Fibroblast of lung (primary cell): ENCODE results near the gene GRAMD2B. TPM values are rescaled to one million over a fixed set of nuclear protein-coding genes. Genes with fewer than 3 reads are reported as not detected.

Experiments
- DNase-seq, 2 donors: peaks; one replicate each; pipeline versions ENCODE4 v3.0.0 to v3.0.0-alpha.2; 2010; ENCODE audit warnings: low read depth in 2 of 2
- H2AFZ ChIP-seq: 2 replicates; pipeline ENCODE4 v1.5.1; 2012; ENCODE audit warnings: low read length, control low read depth, inconsistent platforms
- H3K27ac ChIP-seq: 2 replicates; pipeline ENCODE4 v1.5.1; 2011; ENCODE audit warnings: low read length, control low read depth; ENCODE audit not compliant: insufficient read depth
- H3K27me3 ChIP-seq: 2 replicates; pipeline ENCODE4 v1.5.1; 2011; ENCODE audit warnings: mild to moderate bottlenecking, low read length; ENCODE audit not compliant: control insufficient read depth, insufficient read depth
- H3K36me3 ChIP-seq: 2 replicates; pipeline ENCODE4 v1.5.1; 2011; ENCODE audit warnings: low read length; ENCODE audit not compliant: control insufficient read depth, insufficient read depth
- H3K4me1 ChIP-seq: 2 replicates; pipeline ENCODE4 v1.5.1; 2011; ENCODE audit warnings: low read length; ENCODE audit not compliant: control insufficient read depth, insufficient read depth; ENCODE audit errors: extremely low read depth
- H3K4me2 ChIP-seq: 2 replicates; pipeline ENCODE4 v1.5.1; 2011; ENCODE audit warnings: low read length, control low read depth; ENCODE audit not compliant: insufficient read depth; ENCODE audit errors: extremely low read depth
- H3K4me3 ChIP-seq, 4 experiments: fragments of 200-600 bp in 1 of 4; sonication (generic) in 1 of 4; replicated peaks in 1 of 4; 2 replicates each; pipeline ENCODE4 v1.5.1; 2011 to 2016; ENCODE audit warnings: low read length in 4 of 4, low read depth in 3 of 4, mild to moderate bottlenecking in 3 of 4, control low read depth in 2 of 4, inconsistent platforms in 1 of 4, mixed read lengths in 1 of 4; ENCODE audit not compliant: insufficient read depth in 1 of 4; ENCODE audit errors: control extremely low read depth in 1 of 4
- H3K79me2 ChIP-seq: 2 replicates; pipeline ENCODE4 v1.5.1; 2012; ENCODE audit warnings: mild to moderate bottlenecking, low read length, inconsistent platforms; ENCODE audit not compliant: control insufficient read depth, insufficient read depth
- H3K9ac ChIP-seq: 2 replicates; pipeline ENCODE4 v1.5.1; 2011; ENCODE audit warnings: mild to moderate bottlenecking, low read length, control low read depth; ENCODE audit not compliant: insufficient read depth
- H3K9me3 ChIP-seq: 2 replicates; pipeline ENCODE4 v1.5.1; 2012; ENCODE audit warnings: low read depth, low read length; ENCODE audit not compliant: control insufficient read depth, insufficient read depth
- H4K20me1 ChIP-seq: 2 replicates; pipeline ENCODE4 v1.5.1; 2011; ENCODE audit warnings: low read length; ENCODE audit not compliant: control insufficient read depth, insufficient read depth; ENCODE audit errors: extremely low read depth
- EZH2 ChIP-seq: IDR thresholded peaks from 2 replicates; pipeline ENCODE4 v1.5.1; 2012; ENCODE audit warnings: low read length, control low read depth, mild to moderate bottlenecking; ENCODE audit errors: missing control alignments
- polyA plus RNA-seq, 2 donors: library from polyadenylated mRNA; depleted of rRNA in 1 of 2; stranded (reverse) in 1 of 2; unstranded in 1 of 2; fragments of >200 nt; gene quantifications; 2 replicates each; pipeline ENCODE4 v1.2.1, GENCODE V29; 2011 to 2012; ENCODE audit warnings: missing spikeins in 1 of 2
- total RNA-seq: library from RNA; depleted of rRNA; stranded (reverse); fragments of >200 nt; gene quantifications from 2 replicates; pipeline ENCODE4 v1.2.1, GENCODE V29; 2014
- TF ChIP-seq, protein P1 (sequence below), 2 donors: IDR thresholded peaks in 1 of 2; conservative IDR thresholded peaks in 1 of 2; 1 replicate in 1 of 2; 2 replicates in 1 of 2; pipeline ENCODE4 v1.5.1; 2011 to 2012; ENCODE audit warnings: low read length in 2 of 2, control low read depth in 1 of 2, inconsistent platforms in 1 of 2, low read depth in 1 of 2, mild to moderate bottlenecking in 1 of 2

Gene GRAMD2B
- total and polyA plus RNA-seq, 2 donors (not counting 1 experiment from before 2014, with no cell fraction given) = 21.3 to 37.6 TPM

DNA sequence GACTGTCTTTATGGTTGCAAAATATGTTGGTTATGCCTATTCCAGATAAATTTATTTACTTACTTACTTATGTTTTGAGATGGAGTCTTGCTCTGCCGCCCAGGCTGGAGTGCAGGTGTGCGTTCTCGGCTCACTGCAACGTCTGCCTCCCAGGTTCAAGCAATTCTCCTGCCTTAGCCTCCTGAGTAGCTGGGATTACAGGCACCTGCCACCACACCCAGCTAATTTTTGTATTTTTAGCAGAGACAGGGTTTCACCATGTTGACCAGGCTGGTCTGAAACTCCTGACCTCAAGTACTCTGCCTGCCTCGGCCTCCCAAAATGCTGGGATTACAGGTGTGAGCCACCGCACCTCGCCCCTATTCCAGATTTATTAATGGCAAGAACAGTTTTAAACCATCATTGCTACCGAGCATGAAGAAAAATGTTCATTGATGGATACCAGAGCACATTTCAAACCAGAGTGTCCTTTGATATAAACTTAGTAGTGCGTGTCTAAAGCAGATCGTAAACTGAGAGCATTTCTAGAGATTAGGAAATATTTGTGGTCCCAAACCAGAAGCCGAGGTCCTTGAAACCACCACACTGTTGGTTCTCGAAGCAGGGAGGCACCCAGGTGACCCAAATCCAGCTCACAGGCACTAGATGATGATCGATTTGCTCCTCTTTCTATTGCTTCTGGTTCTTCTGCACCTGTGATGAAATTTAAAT, 85.2 kb downstream of the GRAMD2B start:
- Histone ChIP-seq H3K4me1 (peaks cover 6% of the 10 kb centered on the region), H3K36me3 (no peaks in the 10 kb centered on the region), H3K9me3 (no peaks in the 10 kb centered on the region), H3K79me2 (no peaks in the 10 kb centered on the region), H3K27ac (no peak overlapping the region), H3K27me3 (no peaks in the 10 kb centered on the region), H3K4me2 (no peak overlapping the region), H3K4me3 (no peak overlapping the region), H2AFZ (peak overlapping the region; percentile 12), H4K20me1 (no peaks in the 10 kb centered on the region), H3K9ac (no peak overlapping the region)
- TF ChIP-seq, protein P1, sequence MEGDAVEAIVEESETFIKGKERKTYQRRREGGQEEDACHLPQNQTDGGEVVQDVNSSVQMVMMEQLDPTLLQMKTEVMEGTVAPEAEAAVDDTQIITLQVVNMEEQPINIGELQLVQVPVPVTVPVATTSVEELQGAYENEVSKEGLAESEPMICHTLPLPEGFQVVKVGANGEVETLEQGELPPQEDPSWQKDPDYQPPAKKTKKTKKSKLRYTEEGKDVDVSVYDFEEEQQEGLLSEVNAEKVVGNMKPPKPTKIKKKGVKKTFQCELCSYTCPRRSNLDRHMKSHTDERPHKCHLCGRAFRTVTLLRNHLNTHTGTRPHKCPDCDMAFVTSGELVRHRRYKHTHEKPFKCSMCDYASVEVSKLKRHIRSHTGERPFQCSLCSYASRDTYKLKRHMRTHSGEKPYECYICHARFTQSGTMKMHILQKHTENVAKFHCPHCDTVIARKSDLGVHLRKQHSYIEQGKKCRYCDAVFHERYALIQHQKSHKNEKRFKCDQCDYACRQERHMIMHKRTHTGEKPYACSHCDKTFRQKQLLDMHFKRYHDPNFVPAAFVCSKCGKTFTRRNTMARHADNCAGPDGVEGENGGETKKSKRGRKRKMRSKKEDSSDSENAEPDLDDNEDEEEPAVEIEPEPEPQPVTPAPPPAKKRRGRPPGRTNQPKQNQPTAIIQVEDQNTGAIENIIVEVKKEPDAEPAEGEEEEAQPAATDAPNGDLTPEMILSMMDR (conservative IDR thresholded peaks at IDR 0.05 in 1 of 2, IDR thresholded peaks at IDR 0.05 in 1 of 2; ENCODE audit: low read depth in 1 of 2, low read length in 2 of 2) = no peak
- no peak for TF ChIP-seq EZH2
- DNase-seq = no peak

DNA sequence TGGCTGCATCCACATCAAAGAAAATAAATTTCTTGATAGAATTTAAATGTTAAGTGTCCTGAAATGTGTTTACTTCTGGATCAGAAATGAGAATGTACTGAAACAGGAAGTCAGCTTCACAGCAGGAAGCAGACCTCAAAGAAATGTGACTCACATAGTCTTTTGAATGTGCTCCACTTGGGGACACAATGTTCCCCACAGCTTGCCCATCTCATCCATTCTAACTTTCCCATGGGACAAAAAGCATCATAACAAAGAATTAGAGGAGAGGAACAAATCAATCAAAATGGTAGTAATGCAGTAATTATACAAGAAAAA, 85.7 kb downstream of the GRAMD2B start:
- Histone ChIP-seq H3K9ac (no peak overlapping the region), H3K27me3 (no peaks in the 10 kb centered on the region), H3K79me2 (no peaks in the 10 kb centered on the region), H3K36me3 (no peaks in the 10 kb centered on the region), H3K4me2 (no peak overlapping the region), H4K20me1 (no peaks in the 10 kb centered on the region), H3K4me1 (peaks cover 2% of the 10 kb centered on the region), H3K9me3 (no peaks in the 10 kb centered on the region), H3K27ac (no peak overlapping the region), H3K4me3 (no peak overlapping the region), H2AFZ (peak overlapping the region; percentile 12)
- peak in 1 of 2 donors; percentile 44 for DNase-seq
- no peak for TF ChIP-seq EZH2
- TF ChIP-seq, protein P1 (conservative IDR thresholded peaks at IDR 0.05 in 1 of 2, IDR thresholded peaks at IDR 0.05 in 1 of 2; ENCODE audit: low read depth in 1 of 2, low read length in 2 of 2) = no peak

DNA sequence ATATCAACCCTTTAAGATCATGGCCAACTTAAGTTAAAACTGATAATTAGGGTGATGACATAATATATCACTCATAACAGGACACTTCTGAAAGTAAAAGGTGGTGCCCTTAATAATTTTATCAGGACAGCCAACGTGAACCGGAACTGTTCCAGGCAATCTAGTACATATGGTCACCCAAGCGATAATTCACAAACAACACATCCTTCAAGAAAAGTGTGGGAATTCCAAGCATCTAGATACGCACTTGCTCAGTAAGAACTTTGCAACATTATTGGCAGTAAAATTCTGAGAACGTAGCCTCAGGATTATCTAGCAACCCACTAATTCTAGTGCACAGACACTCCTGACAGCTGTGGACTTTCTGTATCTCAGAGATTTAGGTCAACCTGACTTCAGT, 86.1 kb downstream of the GRAMD2B start:
- H2AFZ ChIP-seq = no peak overlapping the region
- H3K9ac ChIP-seq = no peak overlapping the region
- no peaks in the 10 kb centered on the region for H3K36me3 ChIP-seq
- no peaks in the 10 kb centered on the region for H3K27me3 ChIP-seq
- no peak overlapping the region for H3K4me2 ChIP-seq
- no peak overlapping the region for H3K4me3 ChIP-seq
- H4K20me1 ChIP-seq = no peaks in the 10 kb centered on the region
- no peaks in the 10 kb centered on the region for H3K79me2 ChIP-seq
- no peak for DNase-seq
- TF ChIP-seq EZH2 = no peak
- TF ChIP-seq, protein P1 (conservative IDR thresholded peaks at IDR 0.05 in 1 of 2, IDR thresholded peaks at IDR 0.05 in 1 of 2; ENCODE audit: low read depth in 1 of 2, low read length in 2 of 2) = no peak
- H3K9me3 ChIP-seq = no peaks in the 10 kb centered on the region
- H3K27ac ChIP-seq = no peak overlapping the region
- H3K4me1 ChIP-seq = peaks cover 2% of the 10 kb centered on the region
